Neutrophil (primary cell): ENCODE measurements around the gene LRRC8E.
A peak's percentile ranks its signal among the peaks of the same experiment; 100 is the strongest.

Experiments used
- H3K27ac ChIP-seq: fragments of 200-600 bp; sonication (generic); 2 replicates; pipeline ENCODE4 v1.5.1; 2016; ENCODE audit warnings: mild to moderate bottlenecking, moderate library complexity
- H3K27me3 ChIP-seq: fragments of 200-600 bp; sonication (generic); 2 replicates; pipeline ENCODE4 v1.6.0; 2016; ENCODE audit warnings: mild to moderate bottlenecking
- H3K36me3 ChIP-seq: fragments of 200-600 bp; sonication (generic); 2 replicates; pipeline ENCODE4 v1.5.1; 2017
- H3K4me1 ChIP-seq, 2 experiments: fragments of 200-600 bp in 1 of 2; sonication (generic) in 1 of 2; 1 replicate in 1 of 2; 2 replicates in 1 of 2; pipeline versions ENCODE4 v1.5.1 to v1.6.1; 2013 to 2016; ENCODE audit warnings: low read depth in 1 of 2, low read length in 1 of 2, mild to moderate bottlenecking in 1 of 2, moderate library complexity in 1 of 2; ENCODE audit not compliant: control insufficient read depth in 1 of 2, insufficient read depth in 1 of 2
- H3K4me3 ChIP-seq, 2 experiments: fragments of 200-600 bp in 1 of 2; sonication (generic) in 1 of 2; 1 replicate in 1 of 2; 2 replicates in 1 of 2; pipeline ENCODE4 v1.5.1; 2013 to 2016; ENCODE audit warnings: low read depth in 1 of 2, low read length in 1 of 2, mild to moderate bottlenecking in 1 of 2, moderate library complexity in 1 of 2
- H3K9me3 ChIP-seq: fragments of 200-600 bp; sonication (generic); 2 replicates; pipeline ENCODE4 v1.5.1; 2016
- CTCF ChIP-seq: fragments of 200-600 bp; sonication (generic); IDR thresholded peaks from 2 replicates; pipeline ENCODE4 v1.5.1; 2016; ENCODE audit warnings: antibody characterized with exemption

LRRC8E gene

DNA sequence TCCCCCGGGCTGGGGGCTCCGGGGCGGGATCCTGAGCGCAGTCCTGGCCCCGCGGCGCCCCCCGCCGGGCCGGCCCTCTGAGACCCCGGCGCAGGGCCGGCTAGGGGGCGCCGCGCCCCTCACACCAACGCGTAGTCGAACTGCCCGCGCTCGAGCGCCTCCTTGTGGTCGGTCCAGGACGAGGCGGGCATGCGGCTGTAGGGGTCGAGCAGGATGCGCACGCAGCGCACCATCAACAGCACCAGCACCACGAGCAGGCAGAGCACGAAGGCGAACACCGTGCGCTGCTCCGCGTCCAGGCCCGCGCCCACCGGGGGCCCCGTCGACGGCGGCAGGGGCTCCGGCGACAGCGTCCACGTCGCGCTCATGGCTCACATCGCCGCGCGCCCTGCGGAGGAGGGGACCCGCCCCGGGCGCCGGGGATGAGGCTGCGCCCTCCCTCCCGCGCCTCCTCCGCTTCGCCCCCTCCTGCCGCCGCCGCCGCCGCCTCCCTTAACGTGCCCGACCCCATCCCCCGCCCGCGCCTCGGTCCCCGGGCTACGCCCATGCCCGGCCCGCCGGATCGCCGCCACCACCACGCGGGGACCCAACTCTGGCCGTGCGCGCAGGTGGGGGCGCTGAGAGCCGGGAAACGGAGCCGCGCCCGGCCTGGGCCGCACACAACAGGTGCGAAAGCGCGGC lies 37.0 kb downstream of the LRRC8E start:
- H3K27ac ChIP-seq, result no peak overlapping the region
- peaks cover 31% of the 10 kb centered on the region for H3K27me3 ChIP-seq
- peak overlapping the region; percentile 40 to 60 for H3K4me3 ChIP-seq
- H3K9me3 ChIP-seq, result no peaks in the 10 kb centered on the region
- H3K36me3 ChIP-seq, result peaks cover under 1% of the 10 kb centered on the region
- peaks cover 17 to 32% of the 10 kb centered on the region in 2 experiments for H3K4me1 ChIP-seq
- peak; percentile 70 for TF ChIP-seq CTCF

DNA sequence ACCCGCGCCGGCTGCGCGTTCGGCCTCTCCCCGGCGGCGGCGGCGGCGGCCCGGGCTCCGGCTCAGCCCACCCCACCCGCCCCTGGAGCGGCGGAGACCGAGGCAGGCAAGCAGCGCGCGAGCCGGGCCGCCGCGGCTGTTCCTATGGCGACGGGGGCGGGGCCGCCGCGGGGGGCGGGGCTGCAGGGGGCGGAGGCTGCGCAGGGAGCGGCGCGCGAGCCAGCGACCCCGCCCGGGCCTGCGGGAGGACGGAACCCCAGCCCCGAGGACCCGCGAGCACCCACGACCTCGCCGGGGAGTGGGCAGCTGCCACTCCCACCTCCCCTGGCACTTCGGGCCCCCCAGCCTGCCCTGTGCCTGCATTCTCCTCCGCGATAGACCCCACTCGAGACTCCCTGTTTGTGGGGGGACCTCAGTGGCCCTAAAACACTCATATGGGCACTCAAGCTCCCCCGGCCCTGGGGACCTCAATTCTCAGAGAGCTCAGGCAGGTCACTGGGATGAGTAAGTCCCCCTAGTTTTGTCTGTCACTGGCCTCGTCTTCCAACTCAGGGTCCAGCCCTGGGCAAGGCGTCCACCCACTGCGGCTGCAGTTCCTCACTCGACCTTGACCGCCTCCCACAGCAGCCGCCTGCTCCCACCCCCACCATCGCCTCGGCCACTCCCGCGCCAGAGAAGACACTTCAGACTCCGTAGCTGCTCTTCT lies 37.9 kb downstream of the LRRC8E start, which contains the start of gene CTXN1:
Gene CTXN1, minus strand, starts transcription at position 115 of the 706 bp plus-strand sequence. CDS start 597 bp downstream, outside the sequence.
- H3K9me3 ChIP-seq, result no peaks in the 10 kb centered on the region
- peak within 1 kb of the TSS; percentile 40 to 60 for H3K4me3 ChIP-seq
- H3K27me3 ChIP-seq, result peaks cover 31% of the 10 kb centered on the region
- no peak for TF ChIP-seq CTCF
- H3K27ac ChIP-seq, result no peak within 1 kb of the TSS
- peaks cover 13 to 26% of the 10 kb centered on the region in 2 experiments for H3K4me1 ChIP-seq
- H3K36me3 ChIP-seq, result peaks cover 9% of the 10 kb centered on the region

GRCh38 chr19:7926727-7927604 lies 38.7 kb downstream of the LRRC8E start:
- no peak overlapping the region for H3K4me3 ChIP-seq
- no peak for TF ChIP-seq CTCF
- no peaks in the 10 kb centered on the region for H3K9me3 ChIP-seq
- H3K36me3 ChIP-seq, result peaks cover 17% of the 10 kb centered on the region
- H3K27ac ChIP-seq, result no peak overlapping the region
- H3K4me1 ChIP-seq, result peaks cover 5 to 18% of the 10 kb centered on the region in 2 experiments
- H3K27me3 ChIP-seq, result peaks cover 31% of the 10 kb centered on the region

- Histone ChIP-seq H3K4me3 (no peak overlapping the region), H3K9me3 (no peaks in the 10 kb centered on the region), H3K4me1 (peaks cover 5 to 14% of the 10 kb centered on the region in 2 experiments), H3K36me3 (peaks cover 25% of the 10 kb centered on the region), H3K27ac (no peak overlapping the region), H3K27me3 (peaks cover 31% of the 10 kb centered on the region)
- TF ChIP-seq CTCF, result no peak
These were observed 39.5 kb downstream of the LRRC8E start for GRCh38 chr19:7927605-7928333.

DNA sequence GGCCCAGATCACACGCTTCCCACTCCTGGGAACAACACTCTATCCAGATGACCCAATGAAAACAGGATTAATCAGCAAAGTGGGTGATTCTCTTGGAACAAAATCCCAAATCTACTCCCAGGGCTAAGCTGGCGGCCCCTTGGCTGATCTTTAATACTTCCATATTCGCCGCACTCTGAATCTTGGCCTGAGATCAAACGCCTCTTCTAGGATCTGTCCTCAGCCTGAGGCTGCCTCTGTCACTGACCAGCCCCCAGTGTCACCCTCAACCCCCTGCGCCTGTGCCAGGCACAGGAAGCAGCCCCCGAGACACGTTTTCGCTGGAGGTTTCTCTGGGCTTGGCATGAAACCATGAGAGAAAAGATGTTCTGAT lies 40.0 kb downstream of the LRRC8E start:
- Histone ChIP-seq H3K36me3 (peaks cover 30% of the 10 kb centered on the region), H3K27ac (no peak overlapping the region), H3K4me1 (peaks cover 5 to 14% of the 10 kb centered on the region in 2 experiments), H3K27me3 (peaks cover 31% of the 10 kb centered on the region), H3K4me3 (no peak overlapping the region), H3K9me3 (no peaks in the 10 kb centered on the region)
- no peak for TF ChIP-seq CTCF
